CD4-positive, alpha-beta T cell treated with Interleukin-17A for 4 hours (primary cell): ENCODE data around the gene TTC23L.

ENCODE experiments used
- DNase-seq: peaks from one replicate; pipeline ENCODE4 v3.0.0-alpha.2; 2020; ENCODE audit warnings: mixed read lengths

Gene TTC23L

DNA sequence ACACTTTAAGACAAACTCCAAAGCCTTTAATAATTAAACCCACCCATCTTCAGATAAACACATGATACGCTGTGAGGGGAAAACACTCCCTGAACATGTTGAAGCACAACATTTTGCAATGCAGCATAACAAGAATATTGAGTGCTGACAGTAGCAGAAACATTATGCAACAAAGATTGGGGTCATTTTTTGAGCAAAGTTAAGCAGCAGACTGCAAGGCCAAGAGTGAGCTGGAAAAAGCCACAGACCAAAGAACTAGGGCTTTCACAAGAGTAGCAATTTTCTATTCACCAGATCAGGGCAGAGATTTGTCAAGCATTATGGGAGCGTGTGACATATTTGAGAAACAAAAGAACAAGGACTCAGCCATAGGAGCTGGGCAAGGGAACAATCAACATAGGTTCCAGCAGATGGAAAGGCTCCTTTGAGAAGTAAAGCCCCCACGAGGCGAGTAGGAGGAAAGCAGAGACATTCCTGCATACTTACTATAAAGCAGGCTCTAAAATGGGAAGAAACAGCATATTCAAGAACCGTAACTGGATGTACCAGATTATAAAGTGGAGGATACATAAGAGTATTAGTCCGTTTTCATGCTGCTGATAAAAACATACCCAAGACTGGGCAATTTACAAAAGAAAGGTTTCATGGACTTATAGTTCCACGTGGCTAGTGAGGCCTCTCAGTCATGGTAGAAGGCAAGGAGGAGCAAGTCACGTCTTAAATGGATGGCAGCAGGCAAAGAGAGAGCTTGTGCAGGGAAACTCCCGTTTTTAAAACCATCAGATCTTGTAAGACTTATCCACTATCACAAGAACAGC is 4.8 kb upstream of the TTC23L start:
- DNase-seq = no peak

DNA sequence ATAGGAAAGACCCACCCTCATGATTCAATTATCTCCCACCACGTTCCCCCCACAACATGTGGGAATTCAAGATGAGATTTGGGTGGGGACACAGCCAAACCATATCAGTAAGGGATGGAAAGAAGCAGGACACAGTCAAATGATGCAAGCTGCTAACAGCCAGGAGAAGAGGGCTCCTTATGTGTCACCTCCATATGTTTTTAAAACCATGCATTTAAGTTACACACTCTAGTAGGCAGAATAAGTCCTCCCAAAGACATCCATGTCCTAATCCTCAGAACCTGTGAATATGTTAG is 4.2 kb upstream of the TTC23L start:
- DNase-seq = no peak

DNA sequence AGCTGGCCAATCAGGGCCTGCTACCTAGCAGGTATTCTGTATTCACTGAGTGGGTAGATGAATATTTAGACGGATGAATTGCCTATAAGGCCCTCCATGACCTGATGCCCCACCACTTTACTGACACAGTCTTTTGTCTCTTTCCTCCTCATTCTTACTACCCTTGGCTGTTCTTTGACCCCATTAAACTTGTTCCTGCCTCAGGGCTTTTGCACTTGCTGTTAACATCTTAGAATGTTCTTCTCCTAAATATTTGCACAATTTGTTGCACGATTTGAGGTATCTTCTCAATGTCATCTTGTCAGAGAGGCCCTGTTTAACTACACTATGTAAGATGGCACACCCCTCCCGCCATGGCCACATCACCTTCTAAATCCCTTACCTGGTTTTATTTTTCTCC is 3.3 kb upstream of the TTC23L start:
- DNase-seq = no peak

DNA sequence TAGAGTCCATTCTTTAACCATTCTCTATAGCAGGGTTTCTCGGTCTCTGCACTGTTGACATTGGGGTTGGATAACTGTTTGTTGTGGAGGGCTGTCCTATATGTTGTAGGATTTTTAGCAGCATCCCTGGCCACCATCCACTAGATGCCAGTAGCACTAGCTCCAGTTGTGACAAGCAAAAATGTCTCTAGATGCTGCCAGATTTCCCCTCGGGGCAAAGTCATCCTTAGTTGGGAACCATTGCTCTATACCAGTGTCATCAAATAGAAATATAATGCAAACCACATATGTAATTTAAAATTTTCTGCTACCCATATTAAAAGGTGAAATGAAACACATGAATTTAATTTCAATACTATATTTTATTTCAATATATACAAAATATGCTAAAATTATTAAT is 2.9 kb downstream of the TTC23L start:
- no peak for DNase-seq

DNA sequence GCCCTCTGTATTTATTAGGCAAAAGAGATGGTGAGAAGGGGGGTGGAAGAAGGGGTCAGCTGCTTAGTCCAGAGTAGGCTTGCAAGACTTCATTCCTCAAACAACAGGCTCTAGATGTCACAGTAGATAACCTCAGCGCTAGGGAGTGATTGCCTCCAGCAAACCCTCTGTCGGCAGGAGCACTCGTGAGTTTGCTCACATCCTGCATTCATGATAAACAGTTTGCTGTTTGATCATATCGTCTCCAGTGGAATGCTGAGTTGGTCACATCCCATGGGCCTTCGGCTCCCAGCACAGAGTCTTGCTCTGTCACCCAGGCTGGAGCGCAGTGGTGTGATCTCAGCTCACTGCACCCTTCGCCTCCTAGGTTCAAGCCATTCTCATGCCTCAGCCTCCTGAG is 3.6 kb downstream of the TTC23L start:
- DNase-seq = no peak

DNA sequence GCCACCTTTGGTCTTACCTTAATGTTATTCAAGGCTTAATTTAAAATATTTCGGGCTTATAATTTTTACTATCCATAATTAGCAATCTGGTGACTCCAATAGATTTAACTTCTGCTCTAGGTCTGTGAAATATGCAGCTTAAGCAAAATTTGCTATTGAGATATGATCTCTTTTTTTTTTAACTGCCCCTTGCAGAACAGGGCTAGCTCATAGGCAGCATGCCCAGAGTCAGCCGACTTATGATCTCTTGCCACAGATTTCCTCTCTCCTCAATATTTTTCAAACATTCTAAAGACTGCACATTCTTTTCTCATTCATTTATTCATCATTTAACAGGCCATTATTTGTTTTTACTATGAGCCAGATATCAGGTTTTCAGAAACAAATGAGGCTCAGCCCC is 4.5 kb downstream of the TTC23L start:
- DNase-seq = no peak

DNA sequence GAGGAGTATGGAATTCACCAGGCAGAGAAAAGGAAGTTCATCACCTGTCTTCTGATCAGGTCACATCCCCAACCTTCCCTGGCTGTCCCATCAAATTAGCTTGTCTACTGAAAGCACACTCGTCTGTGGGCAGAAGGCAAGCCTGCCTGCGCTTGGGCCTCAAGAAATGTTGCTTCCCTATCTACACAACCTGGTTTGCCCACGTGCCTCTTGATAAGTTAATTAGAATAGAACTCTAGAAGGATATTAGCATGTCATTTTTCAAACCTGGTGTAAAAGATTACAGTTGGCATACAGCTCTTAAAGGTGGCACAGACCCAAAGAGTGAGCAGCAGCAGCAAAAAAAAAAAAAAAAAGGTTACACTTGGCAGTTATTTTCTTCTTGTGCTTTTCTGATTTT is 5.1 kb downstream of the TTC23L start:
- DNase-seq = no peak

DNA sequence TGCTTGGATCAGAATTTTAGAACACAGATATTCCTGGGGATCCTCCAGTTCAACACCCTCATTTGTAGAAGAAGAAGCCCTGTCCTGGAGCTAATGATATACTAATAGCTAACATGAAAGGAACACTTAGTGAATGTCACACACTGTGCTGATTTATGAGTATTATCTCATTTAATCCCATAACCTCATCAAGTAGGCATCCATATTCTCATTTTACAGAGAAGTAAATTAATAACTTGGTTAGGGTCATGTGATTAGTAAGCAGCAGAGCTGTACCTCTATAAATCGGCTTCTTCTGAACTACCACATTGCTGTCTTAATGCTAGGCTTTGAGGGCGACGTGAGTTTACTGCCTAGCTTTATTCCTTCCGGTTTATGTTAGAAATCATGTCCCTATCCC is 6.0 kb downstream of the TTC23L start:
- no peak for DNase-seq

DNA sequence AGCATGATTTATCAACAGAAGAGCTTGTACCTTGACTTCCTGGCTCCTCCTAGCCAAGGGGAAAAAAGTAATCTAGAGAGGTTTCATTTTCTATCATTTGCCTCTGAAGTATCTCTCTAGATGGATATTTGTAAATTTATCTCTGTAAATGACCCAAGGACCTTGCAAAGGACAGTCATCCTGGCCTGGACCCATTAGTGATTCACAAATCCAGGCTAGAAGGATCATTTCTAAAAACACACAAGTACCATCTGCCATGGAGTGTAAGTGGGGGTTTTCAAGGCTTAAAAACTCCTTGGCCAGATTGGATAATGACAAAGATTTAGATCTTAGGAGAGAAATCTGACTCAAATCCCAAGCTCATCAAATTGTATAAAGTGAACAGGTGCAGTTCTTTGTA is 8.1 kb downstream of the TTC23L start:
- no peak for DNase-seq

DNA sequence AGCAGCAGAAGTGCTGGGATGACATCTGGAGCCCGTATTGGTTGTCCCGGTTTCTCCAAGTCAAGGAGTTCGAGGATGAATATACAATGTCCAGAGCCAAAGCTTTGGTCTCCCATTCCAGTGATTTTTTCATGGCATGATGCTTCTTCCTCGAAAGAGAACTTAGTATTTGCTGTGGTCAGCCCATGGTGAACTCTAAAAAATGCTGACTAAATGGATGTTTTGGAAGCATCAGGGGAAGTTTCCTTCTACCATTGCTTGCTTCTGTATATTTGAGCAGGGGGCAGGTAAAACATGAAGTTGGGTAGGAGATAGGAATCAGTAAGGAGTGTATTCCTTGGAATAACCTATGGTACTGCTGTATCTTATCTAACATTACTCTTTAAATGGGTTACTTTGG is 8.6 kb downstream of the TTC23L start:
- no peak for DNase-seq

DNA sequence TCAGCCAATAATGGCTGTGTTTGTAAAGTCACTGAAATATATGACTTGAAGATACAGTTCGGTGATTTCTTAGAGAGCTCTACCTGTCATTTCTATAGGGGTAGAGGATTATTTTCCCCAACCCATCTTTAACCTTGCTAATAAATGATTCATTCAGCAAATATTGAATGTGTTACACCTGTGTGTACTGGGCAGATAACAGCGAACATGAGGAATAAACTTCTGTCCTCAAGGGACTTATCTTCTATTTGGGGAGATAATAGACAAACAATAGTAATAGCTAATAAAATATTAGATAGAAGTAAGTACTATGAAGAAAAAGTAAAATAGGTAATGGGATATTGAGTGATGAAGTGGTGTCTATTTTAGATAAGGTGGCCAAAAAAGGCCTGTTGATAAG is 9.3 kb downstream of the TTC23L start:
- DNase-seq = no peak

DNA sequence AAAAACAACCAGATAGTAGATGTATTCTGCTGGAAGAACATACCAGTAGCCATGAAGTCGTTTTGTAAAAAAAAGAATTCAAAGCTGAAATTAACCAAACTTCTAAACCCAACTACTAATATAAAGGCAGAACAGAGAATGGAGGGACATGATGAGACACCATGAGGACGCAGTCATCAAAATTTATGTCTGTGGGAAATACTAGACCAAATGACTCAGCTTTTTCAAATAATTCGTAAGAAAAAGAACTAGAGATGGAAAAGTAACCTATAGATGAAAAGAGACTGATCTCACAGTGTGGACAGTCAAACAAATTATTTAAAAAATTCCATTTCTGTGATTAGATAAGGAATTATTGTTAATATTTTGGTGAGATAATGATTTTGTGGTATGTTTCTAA is 10.3 kb downstream of the TTC23L start:
- no peak for DNase-seq

DNA sequence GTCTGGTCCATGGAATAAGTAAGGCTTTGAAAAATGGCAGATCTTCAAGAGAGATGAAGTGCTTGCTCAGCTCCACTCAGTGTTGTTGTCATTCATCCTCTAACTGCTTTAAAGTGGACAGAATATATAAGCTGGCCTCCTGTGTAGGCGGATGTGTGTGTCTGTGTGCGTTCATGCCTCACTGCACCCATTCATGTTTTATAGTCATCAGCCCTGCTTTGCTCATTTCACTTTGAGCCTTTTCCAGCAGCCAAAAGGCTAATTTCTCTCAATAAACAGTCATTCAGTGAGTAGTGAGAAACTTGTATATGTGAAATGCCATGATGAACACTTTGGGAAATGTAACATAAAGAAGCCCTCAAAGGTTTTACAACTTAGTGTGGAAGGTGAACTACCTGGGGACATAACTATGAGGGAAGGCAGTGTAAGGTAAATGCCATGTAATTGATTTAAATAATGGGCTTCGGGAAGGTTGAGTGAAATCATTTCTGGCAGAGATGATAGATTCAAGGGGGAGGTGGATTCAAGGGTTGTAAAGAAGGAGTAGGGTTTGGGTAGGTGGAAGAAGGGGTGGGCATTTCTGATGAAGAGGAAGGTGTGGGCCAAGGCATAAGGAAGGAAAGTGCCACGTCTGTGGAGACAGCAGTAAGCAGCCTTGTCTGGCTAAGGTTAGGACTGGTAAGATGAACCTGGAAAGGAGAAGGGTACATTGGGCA is 15.7 kb downstream of the TTC23L start:
- no peak for DNase-seq

DNA sequence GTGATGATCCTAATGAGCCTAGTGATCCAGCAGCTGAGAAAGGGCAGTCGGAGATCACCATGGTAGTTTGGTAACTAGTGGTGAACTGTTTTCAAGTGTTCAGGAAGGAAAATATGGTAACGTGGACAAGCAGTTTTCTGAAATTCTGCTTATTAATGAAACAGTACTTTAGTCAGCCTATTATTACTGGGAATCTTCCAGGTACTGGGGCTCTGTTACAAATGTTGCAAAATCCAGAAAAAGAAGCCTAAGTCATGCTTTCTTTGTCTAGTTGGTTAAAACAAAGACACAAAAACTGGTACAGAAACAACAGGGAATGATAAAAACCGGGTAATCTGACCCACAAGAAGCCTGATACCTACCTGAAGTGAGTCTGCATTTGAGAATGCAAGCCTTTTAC is 18.2 kb downstream of the TTC23L start:
- DNase-seq = no peak

DNA sequence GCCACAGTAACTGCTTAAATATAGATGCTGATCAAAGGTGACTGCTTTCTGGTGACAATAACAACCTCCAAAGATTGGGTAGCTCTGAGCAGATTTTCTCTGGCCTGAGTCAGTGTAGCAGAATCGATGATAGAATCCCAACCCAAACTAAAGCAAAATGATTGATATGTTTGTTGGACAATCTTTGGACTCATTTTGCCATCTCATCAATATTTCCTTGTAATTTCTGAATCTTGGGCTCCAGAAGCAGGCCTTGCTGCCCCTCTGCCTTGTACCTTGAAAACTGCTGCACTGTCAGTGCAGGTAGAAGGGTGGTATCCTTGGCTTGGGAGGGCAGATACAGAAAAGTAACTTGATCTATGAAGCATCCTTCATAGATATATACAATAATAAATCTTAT is 18.9 kb downstream of the TTC23L start:
- no peak for DNase-seq

DNA sequence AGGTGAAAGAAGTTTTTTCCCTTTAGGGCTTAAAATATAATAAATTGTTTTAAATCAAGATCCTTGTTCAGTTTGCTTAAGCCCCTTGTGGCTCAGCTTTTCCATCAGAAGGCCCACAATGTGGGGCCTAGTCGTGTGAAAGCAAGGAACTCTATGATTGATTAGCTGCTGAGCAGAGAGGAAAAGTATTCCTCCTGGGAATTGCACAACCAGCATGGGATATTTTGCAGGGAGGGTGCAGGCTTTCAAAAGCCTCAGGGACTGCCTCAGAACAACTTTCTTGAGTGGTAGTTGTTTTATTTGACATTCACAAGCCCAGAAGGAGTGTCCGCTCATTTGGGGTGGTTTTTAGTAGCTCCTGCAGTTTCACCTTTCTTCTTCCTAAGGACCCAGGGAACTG is 19.8 kb downstream of the TTC23L start:
- DNase-seq = no peak

DNA sequence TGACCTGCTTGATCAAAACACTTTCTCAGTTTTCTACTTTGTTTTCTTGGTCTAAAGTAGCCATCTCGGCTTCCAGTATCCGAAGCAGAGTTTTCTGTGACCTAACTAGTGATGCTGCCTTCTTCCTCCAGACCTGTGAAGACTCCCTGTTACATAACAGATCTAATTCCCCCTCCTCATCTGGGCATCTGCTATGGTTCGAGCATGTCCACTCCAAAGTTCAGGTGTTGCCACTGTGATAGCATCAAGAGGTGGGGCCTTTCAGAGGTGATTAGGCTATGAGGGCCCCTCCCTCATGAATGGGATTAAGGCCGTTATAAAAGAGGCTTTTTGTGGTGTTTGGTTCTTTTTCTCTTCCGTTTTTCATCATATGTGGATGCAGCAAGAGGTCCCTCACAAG is 20.3 kb downstream of the TTC23L start:
- no peak for DNase-seq

DNA sequence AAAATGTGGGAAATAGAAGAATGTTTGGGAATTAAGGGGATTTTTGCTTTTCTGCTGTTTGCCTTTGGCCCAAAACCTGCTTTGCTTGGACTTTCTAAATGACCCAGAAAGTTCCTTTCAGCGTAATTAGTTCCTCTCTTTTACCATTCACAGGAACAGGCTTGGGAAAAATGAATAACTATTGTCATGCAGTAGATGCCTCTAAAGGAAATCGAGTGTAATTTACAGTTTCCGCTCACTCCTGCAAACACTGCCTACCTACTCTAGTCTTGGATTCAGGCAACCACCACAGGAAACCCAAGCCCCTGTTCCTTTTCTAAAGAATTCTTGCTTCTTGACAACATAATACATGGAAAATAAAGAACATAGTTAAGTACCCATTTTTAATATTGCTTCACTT is 25.0 kb downstream of the TTC23L start:
- no peak for DNase-seq

DNA sequence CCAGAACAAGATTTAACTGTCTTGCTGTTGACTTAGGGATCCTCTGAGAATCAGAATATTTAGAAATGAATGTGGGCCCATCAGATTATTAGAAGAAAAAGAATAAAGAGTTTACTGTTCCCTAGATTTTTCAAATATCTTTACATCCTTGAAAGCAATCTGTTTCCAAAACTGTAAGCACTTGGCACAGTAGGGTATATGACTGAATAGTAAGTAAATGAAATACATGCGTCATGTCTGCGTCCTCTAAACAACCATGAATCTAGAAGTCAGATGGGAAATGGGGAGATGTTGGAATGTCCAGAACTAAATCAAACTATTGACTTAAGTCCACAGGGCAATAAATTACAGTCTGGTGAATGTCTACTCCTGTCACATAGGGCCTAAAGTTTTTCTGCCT is 26.1 kb downstream of the TTC23L start:
- DNase-seq = no peak

DNA sequence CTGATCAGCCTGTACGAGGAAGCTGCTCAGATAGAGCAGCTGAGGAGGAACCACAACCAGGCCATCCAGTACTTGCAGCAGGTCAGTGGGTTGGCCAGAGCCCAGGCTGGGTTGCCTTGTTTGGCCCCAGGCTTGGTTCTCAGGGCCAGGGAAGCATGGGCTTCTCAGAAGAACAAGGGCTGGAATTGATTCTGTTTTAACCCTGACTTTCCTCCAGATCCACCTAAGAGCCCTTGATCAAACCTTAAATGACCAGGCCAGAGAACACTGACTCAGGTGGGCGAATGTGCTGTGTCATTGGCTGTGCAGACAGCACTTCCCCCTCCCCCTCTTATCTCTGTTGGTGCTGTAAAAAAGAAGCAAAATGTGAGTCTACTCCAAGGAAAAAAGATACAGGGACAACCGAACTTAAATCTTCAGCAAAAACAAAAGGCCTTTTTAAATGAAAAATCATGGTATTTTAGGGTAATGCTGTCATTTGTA is 28.1 kb downstream of the TTC23L start:
- DNase-seq = no peak

DNA sequence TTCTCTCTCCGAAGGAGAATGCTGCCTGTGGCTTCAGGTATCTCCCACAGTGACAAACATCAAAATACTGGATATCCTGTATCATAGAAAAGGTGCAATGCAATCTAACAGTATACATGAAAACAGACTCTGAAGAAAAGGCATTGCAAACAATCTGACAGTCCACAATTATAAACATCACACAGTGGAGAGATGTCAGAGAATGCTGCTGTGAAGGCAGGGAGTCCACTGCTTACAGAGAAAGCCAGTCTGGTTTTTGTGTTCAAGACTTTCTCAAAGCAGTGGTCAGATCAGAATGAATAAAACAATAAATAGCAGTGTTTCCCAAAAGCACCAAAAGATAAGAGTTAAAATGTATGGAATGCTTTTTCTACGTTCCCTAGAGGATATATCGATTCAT is 28.7 kb downstream of the TTC23L start:
- DNase-seq = no peak

DNA sequence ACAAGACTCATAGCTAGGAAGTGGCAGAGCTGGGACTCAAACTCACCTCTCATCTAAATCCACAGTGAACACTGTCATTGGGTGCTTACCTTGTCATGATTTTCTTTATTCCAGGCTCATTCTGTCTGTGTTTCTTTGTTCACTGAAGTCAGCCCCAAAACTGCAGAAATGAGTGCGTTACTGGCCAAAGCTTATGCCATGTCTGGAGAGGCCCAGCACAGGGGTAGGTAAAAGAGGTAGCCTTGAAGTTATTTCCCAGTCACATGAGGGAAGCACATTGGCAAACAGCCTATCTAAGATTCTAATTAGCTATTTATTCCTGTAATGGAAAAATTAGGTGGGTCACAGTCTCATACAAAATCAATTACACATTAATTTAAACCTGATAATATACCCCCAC is 29.8 kb downstream of the TTC23L start:
- DNase-seq = no peak

DNA sequence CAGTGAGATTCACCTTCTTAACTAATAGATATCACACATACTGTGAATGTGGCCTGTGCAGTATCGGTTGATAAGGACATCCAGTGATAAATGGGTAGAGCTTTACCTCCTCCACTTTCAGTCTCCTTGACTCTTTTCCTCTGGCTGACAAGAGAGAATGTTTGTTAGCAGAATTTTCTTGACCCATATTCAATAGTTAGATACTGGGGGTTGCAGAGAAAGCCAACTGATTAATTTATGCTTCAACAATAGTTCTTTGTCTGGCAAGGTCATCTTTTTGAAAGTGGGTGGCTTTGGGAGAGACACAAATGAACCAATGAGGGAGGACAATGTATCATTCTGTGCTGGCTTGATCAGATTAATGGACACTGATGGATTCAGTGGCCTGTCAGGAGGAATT is 30.3 kb downstream of the TTC23L start:
- DNase-seq = no peak

DNA sequence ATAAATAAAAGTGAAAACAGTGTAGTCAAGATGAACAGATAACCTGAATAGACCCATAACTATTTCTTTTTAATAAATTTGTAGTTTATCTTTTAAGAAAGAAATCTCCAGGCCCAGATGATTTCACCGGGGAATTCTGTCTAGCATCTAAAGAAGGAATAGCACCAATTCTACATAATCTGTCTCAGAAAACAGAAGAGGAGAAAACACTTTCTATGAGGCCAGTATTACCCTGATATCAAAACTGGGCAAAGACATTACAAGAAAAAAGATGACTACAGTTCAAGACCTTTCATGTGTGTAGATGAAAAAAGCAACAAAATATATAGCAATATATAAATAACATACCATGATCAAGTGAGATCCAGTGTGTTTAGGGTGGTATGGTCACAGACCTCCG is 31.4 kb downstream of the TTC23L start:
- DNase-seq = no peak

DNA sequence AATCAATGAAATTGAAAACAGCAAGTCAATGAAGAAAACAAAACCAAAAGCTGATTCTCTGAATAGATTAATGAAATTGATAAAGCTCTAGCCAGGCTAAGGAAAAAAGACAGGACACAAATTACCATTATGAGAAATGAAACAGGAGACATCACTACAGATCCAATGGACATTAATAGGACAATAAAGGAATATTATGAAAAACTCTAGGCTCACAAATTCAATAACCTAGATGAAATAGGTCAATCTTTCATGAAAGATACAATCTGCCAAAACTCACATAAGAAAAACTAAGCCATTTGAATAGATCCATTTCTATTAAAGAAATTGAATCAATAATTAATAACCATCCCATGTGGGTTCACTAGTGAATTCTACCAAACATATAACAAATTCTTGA is 37.3 kb downstream of the TTC23L start:
- DNase-seq = no peak
